K562 (cell line): ENCODE measurements around the gene KIF26B. TPM values are rescaled to one million over a fixed set of nuclear protein-coding genes. Genes with fewer than 3 reads are reported as not detected.

Experiments used
- ATAC-seq: fragments of 200-7000 bp; cut with Tn5 transposase; 3 replicates; pipeline ENCODE4 v1.9.1; 2020; ENCODE audit warnings: moderate library complexity
- BruUV-seq: library from RNA; stranded (reverse); fragments of 400-500 nt; replicated peaks from 2 replicates; lab custom pipeline; 2021; lab: Mats Ljungman, UMichigan
- CTCF ChIA-PET: fragments of 300-600 bp; formaldehyde crosslinking; extraction: SDS; loops from one replicate; lab custom pipeline; 2021; ENCODE audit warnings: low intra/inter-chr PET ratio; lab: Yijun Ruan, JAX
- POLR2A ChIA-PET: fragments of 300-600, 350-650 bp; sonication (Branson Sonifier 250); formaldehyde crosslinking; extraction: SDS; loops from one replicate; lab custom pipeline; 2021; ENCODE audit warnings: antibody characterized with exemption, inconsistent platforms; lab: Yijun Ruan, JAX
- DNase-seq, 4 experiments: peaks; one replicate each; pipeline versions ENCODE4 v3.0.0 to v3.0.0-alpha.2; 2011 to 2018; ENCODE audit warnings: low spot score in 3 of 4, mixed read lengths in 3 of 4; ENCODE audit errors: extremely low read depth in 1 of 4
- FAIRE-seq: peaks from 2 replicates; lab custom pipeline; 2011; peaks lifted over from hg19 to GRCh38; lab: Jason Lieb, UNC
- H2AFZ ChIP-seq: 2 replicates; pipeline ENCODE4 v1.6.0; 2011; ENCODE audit warnings: low read depth, low read length, control low read depth, inconsistent platforms
- H3K27ac ChIP-seq: fragments of 200-600 bp; 3 replicates; pipeline ENCODE4 v1.8.0; 2011; ENCODE audit warnings: low read depth, mild to moderate bottlenecking, control low read depth, inconsistent platforms, low read length, moderate library complexity, mixed read lengths; ENCODE audit errors: extremely low read depth
- H3K27me3 ChIP-seq, 2 experiments: fragments of 300-600 bp in 1 of 2; 2 replicates in 1 of 2; 3 replicates in 1 of 2; pipeline versions ENCODE4 v1.6.0 to v1.8.0; 2011; ENCODE audit warnings: inconsistent platforms in 2 of 2, low read length in 2 of 2, mild to moderate bottlenecking in 1 of 2, mixed read lengths in 1 of 2, moderate library complexity in 1 of 2; ENCODE audit not compliant: control insufficient read depth in 2 of 2, insufficient read depth in 2 of 2
- H3K36me3 ChIP-seq: fragments of 300-600 bp; 3 replicates; pipeline ENCODE4 v1.8.0; 2011; ENCODE audit warnings: mild to moderate bottlenecking, low read length, inconsistent platforms; ENCODE audit not compliant: control insufficient read depth, insufficient read depth
- H3K4me1 ChIP-seq, 2 experiments: fragments of 200-600 bp in 1 of 2; replicated peaks in 1 of 2; 2 replicates in 1 of 2; 3 replicates in 1 of 2; pipeline versions ENCODE4 v1.5.1 to v1.8.0; 2011; ENCODE audit warnings: inconsistent platforms in 2 of 2, low read length in 2 of 2, mild to moderate bottlenecking in 1 of 2, mixed read lengths in 1 of 2, moderate library complexity in 1 of 2; ENCODE audit not compliant: control insufficient read depth in 2 of 2, insufficient read depth in 2 of 2
- H3K4me2 ChIP-seq: 2 replicates; pipeline ENCODE4 v1.6.1; 2011; ENCODE audit warnings: low read length, control low read depth, inconsistent platforms, mixed read lengths; ENCODE audit not compliant: insufficient read depth
- H3K4me3 ChIP-seq: fragments of 200-600 bp; sonication (generic), shearing (Covaris generic); 2 replicates; pipeline ENCODE4 v1.5.1; 2016; ENCODE audit warnings: control low read depth, inconsistent platforms
- H3K79me2 ChIP-seq: fragments of 200-600 bp; 3 replicates; pipeline ENCODE4 v1.8.0; 2011; ENCODE audit warnings: low read length, inconsistent platforms; ENCODE audit not compliant: control insufficient read depth, insufficient read depth
- H3K9ac ChIP-seq, 2 experiments: 2 replicates each; pipeline versions ENCODE4 v1.6.0 to v1.6.1; 2011; ENCODE audit warnings: low read depth in 2 of 2, low read length in 2 of 2, control low read depth in 1 of 2, inconsistent platforms in 1 of 2, mild to moderate bottlenecking in 1 of 2, mixed read lengths in 1 of 2; ENCODE audit not compliant: insufficient read depth in 1 of 2
- H3K9me1 ChIP-seq: one replicate; pipeline ENCODE4 v1.6.0; 2011; ENCODE audit warnings: inconsistent platforms, mild to moderate bottlenecking, low read length, moderate library complexity; ENCODE audit not compliant: control insufficient read depth, insufficient read depth
- H3K9me3 ChIP-seq: replicated peaks from 2 replicates; pipeline ENCODE4 v1.5.1; 2011; ENCODE audit warnings: low read depth, low read length, inconsistent platforms; ENCODE audit not compliant: control insufficient read depth, insufficient read depth
- H4K20me1 ChIP-seq: replicated peaks from 2 replicates; pipeline ENCODE4 v1.6.1; 2011; ENCODE audit warnings: low read length, inconsistent platforms, mixed read lengths; ENCODE audit not compliant: control insufficient read depth, insufficient read depth
- ARID2 ChIP-seq: fragments of 450-650 bp; IDR thresholded peaks from 2 replicates; pipeline ENCODE4 v1.6.1; 2017; ENCODE audit warnings: antibody characterized with exemption, mild to moderate bottlenecking
- ARID3A ChIP-seq: IDR thresholded peaks from 2 replicates; pipeline ENCODE4 v1.6.1; 2012; ENCODE audit warnings: low read depth, low read length, improper control_type of control experiment, borderline replicate concordance
- BRD9 ChIP-seq: fragments of 450-650 bp; IDR thresholded peaks from 2 replicates; pipeline ENCODE4 v1.6.1; 2018; ENCODE audit warnings: low read depth; ENCODE audit not compliant: partially characterized antibody
- CHCHD3 ChIP-seq: fragments of 250-450 bp; sonication (Bioruptor Pico); IDR thresholded peaks from 2 replicates; pipeline ENCODE4 v2.1.2; 2022; ENCODE audit warnings: mild to moderate bottlenecking
- JUN ChIP-seq, 2 experiments: sonication (generic) in 1 of 2; formaldehyde crosslinking in 1 of 2; IDR thresholded peaks; 2 replicates each; pipeline versions ENCODE4 v1.6.1 to v1.8.0; 2012 to 2022; ENCODE audit warnings: borderline replicate concordance in 2 of 2, mild to moderate bottlenecking in 2 of 2, improper control_type of control experiment in 1 of 2, low read depth in 1 of 2, low read length in 1 of 2, missing genetic modification reagents in 1 of 2
- REST ChIP-seq, 2 experiments: fragments of 450-650 bp; formaldehyde crosslinking in 1 of 2; IDR thresholded peaks; 2 replicates each; pipeline versions ENCODE4 v1.4.0 to v1.6.1; 2014 to 2020; ENCODE audit warnings: mild to moderate bottlenecking in 2 of 2, borderline replicate concordance in 1 of 2, low read depth in 1 of 2
- SAFB2 ChIP-seq: fragments of 200-400 bp; formaldehyde crosslinking; IDR thresholded peaks from 2 replicates; pipeline ENCODE4 v1.6.1; 2018; ENCODE audit warnings: borderline replicate concordance, low read length, low read depth, moderate library complexity; ENCODE audit not compliant: severe bottlenecking
- TEAD1 ChIP-seq, 2 experiments: fragments of 450-650 bp in 1 of 2; sonication (generic) in 1 of 2; formaldehyde crosslinking; IDR thresholded peaks; 2 replicates each; pipeline versions ENCODE4 v1.4.0 to v1.8.0; 2020 to 2022; ENCODE audit warnings: mild to moderate bottlenecking in 2 of 2, missing genetic modification reagents in 1 of 2
- ZFP36 ChIP-seq: fragments of 150-350 bp; IDR thresholded peaks from 2 replicates; pipeline ENCODE4 v1.6.1; 2018; ENCODE audit warnings: low read length, low read depth; ENCODE audit not compliant: partially characterized antibody
- ZNF239 ChIP-seq: fragments of 250-450 bp; sonication (Bioruptor Pico); IDR thresholded peaks from 2 replicates; pipeline ENCODE4 v1.4.0; 2020; ENCODE audit warnings: mild to moderate bottlenecking
- ZNF586 ChIP-seq: fragments of 450-650 bp; formaldehyde crosslinking; conservative IDR thresholded peaks from 2 replicates; pipeline ENCODE4 v1.4.0; 2020; ENCODE audit warnings: mild to moderate bottlenecking, moderate library complexity
- WGBS: fragments of 100-300 bp; shearing (Covaris generic); methylation state at CpG from one replicate; pipeline ENCODE4 v1.1.6; 2016; ENCODE audit warnings: low coverage, mixed read lengths; ENCODE audit not compliant: insufficient coverage; ENCODE audit errors: missing lambda C conversion rate; 5-methylcytosine and 5-hydroxymethylcytosine counted together
- in situ Hi-C: fragments of 300-500 bp; cut with MboI; formaldehyde crosslinking; loops from 4 replicates; pipeline ENCODE4 v1.15.0; 2018; ENCODE audit warnings: inconsistent platforms, mixed read lengths
- intact Hi-C: fragments of 100-400 bp; cut with micrococcal nuclease; formaldehyde crosslinking; loops from 2 replicates; pipeline ENCODE4 v1.14.2; 2022
- polyA plus RNA-seq, 8 experiments: library from polyadenylated mRNA; depleted of rRNA in 4 of 8; stranded (reverse) in 5 of 8; unstranded in 3 of 8; fragments of >200 nt; fragmentation: Nextera tagmentation in 2 of 8; fragmentation: Illumina TruSeq in 1 of 8; extraction: Ambion mirVana in 2 of 8; extraction: Trizol in 1 of 8; gene quantifications; 2 replicates each; pipeline versions ENCODE4 v1.2.1 to v1.2.3, GENCODE V29; 2011 to 2014; ENCODE audit warnings: inconsistent platforms in 1 of 8, missing spikeins in 1 of 8
- total RNA-seq, 7 experiments: library from RNA; depleted of rRNA in 6 of 7; stranded (reverse); fragments of >200 nt in 6 of 7; fragmentation: Illumina TruSeq in 2 of 7; extraction: Trizol in 2 of 7; gene quantifications; 2 replicates each; pipeline versions ENCODE4 v1.2.1 to v1.2.3, GENCODE V29; 2011 to 2021; ENCODE audit warnings: low replicate concordance in 1 of 7

Gene KIF26B
- total and polyA plus RNA-seq, 9 of the 15 experiments (the other 6 are each of a cell fraction or from before 2014, with no cell fraction given) = 0.02 to 0.08 (median 0.03) TPM; not detected in 6

- TF ChIP-seq CHCHD3 (CRISPR knock-in tag) (no peak), ZNF239 (no peak)
These were observed 236.2 kb downstream of the KIF26B start (continued) for GRCh38 chr1:245390975-245391374.

- ATAC-seq = no peak
- POLR2A ChIA-PET = interaction anchor here (0.6 to 1.7 kb wide), 3 partner anchors 8 to 83 kb away, joined by 3 to 5 read pairs (median 4); no protein-coding TSS in a partner anchor
- intact Hi-C loops (no loop called here), in situ Hi-C loops (no loop called here)
- Histone ChIP-seq H3K4me3 (no peak overlapping the region), H3K4me1 (no peaks in the 10 kb centered on the region), H4K20me1 (no peaks in the 10 kb centered on the region), H3K9ac (no peak overlapping the region), H2AFZ (no peak overlapping the region), H3K79me2 (no peaks in the 10 kb centered on the region), H3K27ac (no peak overlapping the region), H3K4me2 (no peak overlapping the region), H3K27me3 (peaks cover 11 to 36% of the 10 kb centered on the region in 2 experiments; a peak in 4 of 5 replicates), H3K9me3 (no peaks in the 10 kb centered on the region), H3K36me3 (no peaks in the 10 kb centered on the region), H3K9me1 (no peaks in the 10 kb centered on the region)
- no TSS peak for BruUV-seq
- DNase-seq = no peak
- WGBS = 0% methylated on average over 3 of the region's 3 CpGs
- no peak for FAIRE-seq
- CTCF ChIA-PET = no interaction called here
- no peak for TF ChIP-seq BRD9
- TF ChIP-seq REST (IDR thresholded peaks at IDR 0.05; ENCODE audit: borderline replicate concordance) = no peak
- no peak for TF ChIP-seq REST (CRISPR knock-in tag; IDR thresholded peaks at IDR 0.05; ENCODE audit: low read depth)
- no peak for TF ChIP-seq ZNF586 (CRISPR knock-in tag)
- no peak for TF ChIP-seq JUN (IDR thresholded peaks at IDR 0.05; ENCODE audit: borderline replicate concordance, low read depth, low read length)
- no peak for TF ChIP-seq JUN (CRISPR knock-in tag; IDR thresholded peaks at IDR 0.05; ENCODE audit: borderline replicate concordance)
- TF ChIP-seq ARID2 = no peak
- TF ChIP-seq ARID3A = no peak
- no peak for TF ChIP-seq TEAD1 (CRISPR knock-in tag; IDR thresholded peaks at IDR 0.05)
- no peak for TF ChIP-seq SAFB2
- TF ChIP-seq ZFP36 = no peak
These were observed 238.9 kb downstream of the KIF26B start for GRCh38 chr1:245393694-245394093.
